Measurements from ENCODE around the gene ARCN1.

The ARCN1 gene

GRCh38 chr11:118628432-118628831 is 56.2 kb downstream of the ARCN1 start:
- H3K27me3 ChIP-seq (ENCODE audit: insufficient read depth, low read depth) = no peaks in the 10 kb centered on the region
- H3K4me2 ChIP-seq = no peak overlapping the region
- H3K27ac ChIP-seq = no peak overlapping the region
- no peaks in the 10 kb centered on the region for H4K20me1 ChIP-seq (ENCODE audit: insufficient read depth)
- no peak for TF ChIP-seq CTCF (conservative IDR thresholded peaks at IDR 0.05; ENCODE audit: low read depth, low read length)
- no peak overlapping the region for H3K4me3 ChIP-seq (IDR thresholded peaks at IDR 0.05; ENCODE audit: insufficient read depth, low read depth, low read length)
- no peaks in the 10 kb centered on the region for H3K79me2 ChIP-seq (ENCODE audit: insufficient read depth, low read depth)
- no peaks in the 10 kb centered on the region for H3K4me1 ChIP-seq (ENCODE audit: low read depth, poor library complexity, severe bottlenecking)
- H3K36me3 ChIP-seq (ENCODE audit: insufficient read depth) = no peaks in the 10 kb centered on the region
- no peak overlapping the region for H2AFZ ChIP-seq (ENCODE audit: low read depth)
- H3K9ac ChIP-seq = no peak overlapping the region

- TF ChIP-seq CTCF (conservative IDR thresholded peaks at IDR 0.05; ENCODE audit: low read depth, low read length) = no peak
- H3K9ac ChIP-seq = no peak overlapping the region
- no peak overlapping the region for H3K4me2 ChIP-seq
- no peaks in the 10 kb centered on the region for H3K36me3 ChIP-seq (ENCODE audit: insufficient read depth)
- no peaks in the 10 kb centered on the region for H4K20me1 ChIP-seq (ENCODE audit: insufficient read depth)
- no peaks in the 10 kb centered on the region for H3K27me3 ChIP-seq (ENCODE audit: insufficient read depth, low read depth)
- H3K4me1 ChIP-seq (ENCODE audit: low read depth, poor library complexity, severe bottlenecking) = no peaks in the 10 kb centered on the region
- H3K27ac ChIP-seq = no peak overlapping the region
- H3K4me3 ChIP-seq (IDR thresholded peaks at IDR 0.05; ENCODE audit: insufficient read depth, low read depth, low read length) = no peak overlapping the region
- H3K79me2 ChIP-seq (ENCODE audit: insufficient read depth, low read depth) = no peaks in the 10 kb centered on the region
- H2AFZ ChIP-seq (ENCODE audit: low read depth) = no peak overlapping the region
Observed at GRCh38 chr11:118628861-118629549, 56.8 kb downstream of the ARCN1 start.

- H4K20me1 ChIP-seq (ENCODE audit: insufficient read depth) = no peaks in the 10 kb centered on the region
- no peaks in the 10 kb centered on the region for H3K79me2 ChIP-seq (ENCODE audit: insufficient read depth, low read depth)
- no peak for TF ChIP-seq CTCF (conservative IDR thresholded peaks at IDR 0.05; ENCODE audit: low read depth, low read length)
- H3K4me3 ChIP-seq (IDR thresholded peaks at IDR 0.05; ENCODE audit: insufficient read depth, low read depth, low read length) = no peak overlapping the region
- H3K4me1 ChIP-seq (ENCODE audit: low read depth, poor library complexity, severe bottlenecking) = no peaks in the 10 kb centered on the region
- no peaks in the 10 kb centered on the region for H3K36me3 ChIP-seq (ENCODE audit: insufficient read depth)
- no peak overlapping the region for H3K4me2 ChIP-seq
- no peak overlapping the region for H2AFZ ChIP-seq (ENCODE audit: low read depth)
- H3K27me3 ChIP-seq (ENCODE audit: insufficient read depth, low read depth) = no peaks in the 10 kb centered on the region
- H3K9ac ChIP-seq = no peak overlapping the region
- no peak overlapping the region for H3K27ac ChIP-seq
Observed at GRCh38 chr11:118629761-118630661, 57.8 kb downstream of the ARCN1 start.

GRCh38 chr11:118631142-118631909 is 59.1 kb downstream of the ARCN1 start:
- Histone ChIP-seq H2AFZ (ENCODE audit: low read depth) (no peak overlapping the region), H3K4me3 (IDR thresholded peaks at IDR 0.05; ENCODE audit: insufficient read depth, low read depth, low read length) (no peak overlapping the region), H3K4me1 (ENCODE audit: low read depth, poor library complexity, severe bottlenecking) (no peaks in the 10 kb centered on the region), H4K20me1 (ENCODE audit: insufficient read depth) (no peaks in the 10 kb centered on the region), H3K27ac (no peak overlapping the region), H3K27me3 (ENCODE audit: insufficient read depth, low read depth) (no peaks in the 10 kb centered on the region), H3K9ac (no peak overlapping the region), H3K4me2 (no peak overlapping the region), H3K36me3 (ENCODE audit: insufficient read depth) (no peaks in the 10 kb centered on the region), H3K79me2 (ENCODE audit: insufficient read depth, low read depth) (no peaks in the 10 kb centered on the region)
- TF ChIP-seq CTCF (conservative IDR thresholded peaks at IDR 0.05; ENCODE audit: low read depth, low read length) = no peak

Measured in KMS-11 (cell line).